Middle frontal gyrus (tissue), 1 donor: ENCODE results near the gene TMEM120A.

Source experiments
- DNase-seq: peaks from one replicate; pipeline ENCODE4 v3.0.0-alpha.2; 2015; ENCODE audit warnings: low spot score; ENCODE audit errors: extremely low spot score

The TMEM120A gene

GRCh38 chr7:75960372-75960771 lies 34.0 kb downstream of the TMEM120A start:
- no peak for DNase-seq

- DNase-seq = no peak
Measured at GRCh38 chr7:75958802-75959543, 35.4 kb downstream of the TMEM120A start.

DNA sequence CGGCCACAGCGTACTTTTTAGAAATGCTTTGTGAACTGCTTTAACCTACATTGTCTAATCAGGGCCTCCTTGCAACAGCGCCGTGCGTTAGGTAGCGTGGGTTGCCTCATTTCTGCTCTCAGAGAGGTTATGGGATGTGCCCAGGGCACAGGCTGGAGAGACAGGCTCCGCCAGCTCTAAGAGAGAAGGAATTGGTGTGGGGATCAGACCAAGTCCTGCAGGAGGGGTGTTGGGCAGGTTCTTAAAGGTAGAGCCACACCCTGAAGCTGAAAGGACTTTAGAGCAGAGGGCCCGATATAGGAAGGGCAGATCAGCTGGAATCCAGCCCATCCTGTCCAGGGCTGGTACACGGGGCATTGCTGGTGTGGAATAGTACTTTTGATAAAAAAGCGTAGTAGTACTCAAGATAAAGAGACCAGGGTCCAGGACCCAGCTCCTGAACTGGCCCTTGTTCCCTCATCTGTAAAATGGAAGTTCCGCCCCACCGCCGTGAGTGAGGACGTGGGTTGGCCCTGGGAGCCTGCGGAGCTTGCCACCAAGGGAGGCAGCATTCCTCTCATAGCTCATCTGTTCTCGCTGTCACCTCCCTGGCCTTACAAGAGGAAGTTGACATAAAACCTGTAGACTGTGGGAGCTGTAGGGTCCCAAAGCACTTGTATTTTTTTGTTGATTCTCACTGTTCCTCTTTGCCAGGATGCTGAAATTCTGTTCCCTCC lies 37.2 kb downstream of the TMEM120A start:
- DNase-seq = no peak

DNA sequence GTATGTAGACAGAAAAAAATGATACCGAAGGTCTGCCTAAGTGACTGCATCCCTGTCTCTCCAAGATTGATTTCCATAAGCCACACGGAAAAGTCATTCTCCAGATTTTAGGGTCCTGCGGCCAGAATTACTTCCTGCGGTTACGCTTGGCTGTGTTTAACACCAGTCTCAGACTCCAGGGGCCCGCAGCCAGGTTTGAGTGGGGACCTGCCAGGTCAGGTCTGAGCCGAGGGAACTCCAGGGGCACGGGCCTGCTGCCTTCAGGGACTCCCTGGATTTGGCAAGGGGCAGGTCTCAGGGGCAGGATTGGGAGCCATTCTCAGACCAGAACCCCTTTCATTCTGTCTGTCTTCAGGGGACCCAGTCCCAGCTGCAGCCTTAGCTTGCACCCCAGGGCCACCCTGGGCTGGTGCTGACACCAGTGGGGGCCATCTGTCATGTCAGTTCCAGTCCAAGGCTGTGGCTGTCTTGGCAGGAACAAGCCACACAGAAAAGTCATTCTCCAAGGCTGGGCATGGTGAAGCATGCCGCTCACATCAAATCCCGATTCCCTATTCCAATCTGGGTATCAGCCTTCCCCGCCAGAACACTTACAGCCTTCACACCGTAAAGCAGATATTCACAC lies 39.0 kb downstream of the TMEM120A start:
- DNase-seq = no peak

DNA sequence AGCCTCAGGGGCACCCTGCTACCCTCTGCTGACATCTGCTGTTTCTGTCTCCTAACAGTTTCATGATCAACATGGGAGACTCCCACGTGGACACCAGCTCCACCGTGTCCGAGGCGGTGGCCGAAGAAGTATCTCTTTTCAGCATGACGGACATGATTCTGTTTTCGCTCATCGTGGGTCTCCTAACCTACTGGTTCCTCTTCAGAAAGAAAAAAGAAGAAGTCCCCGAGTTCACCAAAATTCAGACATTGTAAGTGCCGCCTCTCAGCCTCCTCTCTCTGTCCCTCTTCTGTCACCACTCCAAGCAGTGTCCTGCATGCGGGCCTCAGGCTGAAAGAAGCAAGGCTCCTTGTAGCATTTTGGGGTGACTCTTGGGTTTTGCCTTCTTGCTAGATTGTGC lies 40.5 kb downstream of the TMEM120A start:
- no peak for DNase-seq

DNA sequence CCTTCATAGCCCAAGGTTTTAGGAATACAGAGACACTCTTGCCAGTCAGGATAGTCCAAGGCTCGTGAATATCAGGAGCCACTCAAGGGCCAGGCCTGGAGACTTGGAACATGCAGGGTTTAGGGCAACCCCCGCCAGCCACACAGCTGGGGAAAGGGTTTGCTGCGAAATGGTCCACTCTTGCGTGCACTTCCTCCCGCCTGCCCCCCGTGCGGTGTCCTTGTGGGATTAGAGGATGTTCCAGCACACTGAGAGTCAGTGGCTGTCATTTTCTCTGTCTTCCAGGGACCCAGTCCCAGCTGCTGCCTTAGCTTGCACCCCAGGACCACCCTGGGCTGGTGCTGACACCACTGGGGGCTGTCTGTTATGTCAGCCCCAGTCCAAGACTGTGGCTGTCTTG lies 41.0 kb downstream of the TMEM120A start:
- no peak for DNase-seq

- no peak for DNase-seq
Measured at GRCh38 chr7:75951506-75951905, 42.9 kb downstream of the TMEM120A start.

DNA sequence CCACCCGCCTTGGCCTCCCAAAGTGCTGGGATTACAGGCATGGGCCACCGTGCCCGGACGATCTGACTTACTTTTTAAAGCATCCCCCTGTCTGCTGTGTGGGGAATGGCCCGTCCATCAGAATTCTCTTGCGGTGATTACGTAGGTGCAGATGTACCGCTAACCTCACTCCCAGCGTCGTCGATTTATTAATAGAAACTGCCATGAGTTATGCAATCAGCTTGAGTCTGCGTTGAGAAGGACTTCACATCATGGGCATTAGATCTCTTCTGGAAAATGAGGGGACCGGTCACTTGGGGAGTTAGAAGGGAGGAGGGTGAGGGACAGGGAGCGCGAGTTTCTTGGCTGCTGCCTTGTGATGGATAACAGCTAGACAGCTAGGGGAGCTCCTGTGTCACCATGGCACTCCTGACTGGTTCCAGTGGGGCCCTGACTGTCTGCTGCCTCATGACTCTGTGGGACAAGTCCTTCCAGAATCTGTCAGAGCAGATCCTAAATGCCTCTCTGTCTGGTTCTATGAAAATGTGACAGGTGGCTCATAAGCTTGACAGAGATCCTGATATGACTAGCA lies 44.2 kb downstream of the TMEM120A start:
- DNase-seq = no peak

- DNase-seq = no peak
Measured at GRCh38 chr7:75948179-75948578, 46.2 kb downstream of the TMEM120A start.

DNA sequence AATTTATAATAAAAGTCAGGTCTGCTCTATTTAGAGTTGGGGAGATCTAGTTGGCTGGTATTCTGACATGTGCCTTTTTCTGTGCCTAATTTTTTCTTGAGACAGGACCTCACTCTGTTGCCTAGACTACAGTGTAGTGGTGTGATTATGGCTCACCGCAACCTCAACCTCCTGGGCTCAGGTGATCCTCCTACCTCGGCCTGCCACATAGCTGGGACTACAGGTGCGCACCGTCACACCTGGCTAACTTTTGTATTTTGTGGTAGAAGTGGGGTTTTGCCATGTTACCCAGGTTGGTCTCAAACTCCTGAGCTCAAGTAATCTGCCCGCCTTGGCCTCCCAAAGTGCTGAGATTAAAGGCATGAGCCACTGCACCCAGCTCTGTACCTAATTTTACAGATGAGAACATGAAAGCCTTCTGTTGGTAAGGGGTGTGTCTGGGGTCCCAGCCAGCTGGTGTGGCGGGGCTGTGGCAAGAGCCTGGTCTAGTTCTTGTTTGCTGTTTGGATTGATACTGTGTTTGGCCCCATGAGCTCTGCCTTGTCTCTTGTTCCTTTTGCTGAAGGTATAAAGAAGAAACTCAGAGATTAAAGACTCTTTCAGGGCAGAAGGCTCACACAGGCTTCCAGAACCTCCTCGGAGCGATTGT lies 48.1 kb downstream of the TMEM120A start:
- DNase-seq = no peak

- no peak for DNase-seq
Measured at GRCh38 chr7:75945297-75946168, 48.9 kb downstream of the TMEM120A start.

- DNase-seq = no peak
Measured at GRCh38 chr7:75944507-75944906, 49.9 kb downstream of the TMEM120A start.

DNA sequence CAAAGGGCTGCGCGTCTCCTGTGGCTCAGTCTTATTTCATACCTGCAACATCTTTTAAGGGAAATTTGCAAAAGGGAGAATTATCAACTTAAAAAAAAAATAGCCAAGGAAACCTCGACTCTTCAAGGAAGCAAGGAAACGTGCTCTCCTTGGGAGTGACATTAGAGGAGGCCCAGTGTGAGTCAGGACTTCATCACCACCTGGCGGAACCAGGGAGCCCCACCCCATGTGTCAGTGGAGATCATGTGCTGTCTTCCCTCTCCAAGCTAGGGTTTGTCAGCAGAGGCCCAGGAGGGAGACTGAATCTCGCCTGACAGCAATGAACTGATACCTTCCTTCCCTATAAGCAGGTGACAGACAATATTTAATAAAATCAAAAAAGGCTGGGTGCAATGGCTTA lies 50.5 kb downstream of the TMEM120A start:
- DNase-seq = no peak

- DNase-seq = no peak
Measured at GRCh38 chr7:75938921-75939320, 55.5 kb downstream of the TMEM120A start.

DNA sequence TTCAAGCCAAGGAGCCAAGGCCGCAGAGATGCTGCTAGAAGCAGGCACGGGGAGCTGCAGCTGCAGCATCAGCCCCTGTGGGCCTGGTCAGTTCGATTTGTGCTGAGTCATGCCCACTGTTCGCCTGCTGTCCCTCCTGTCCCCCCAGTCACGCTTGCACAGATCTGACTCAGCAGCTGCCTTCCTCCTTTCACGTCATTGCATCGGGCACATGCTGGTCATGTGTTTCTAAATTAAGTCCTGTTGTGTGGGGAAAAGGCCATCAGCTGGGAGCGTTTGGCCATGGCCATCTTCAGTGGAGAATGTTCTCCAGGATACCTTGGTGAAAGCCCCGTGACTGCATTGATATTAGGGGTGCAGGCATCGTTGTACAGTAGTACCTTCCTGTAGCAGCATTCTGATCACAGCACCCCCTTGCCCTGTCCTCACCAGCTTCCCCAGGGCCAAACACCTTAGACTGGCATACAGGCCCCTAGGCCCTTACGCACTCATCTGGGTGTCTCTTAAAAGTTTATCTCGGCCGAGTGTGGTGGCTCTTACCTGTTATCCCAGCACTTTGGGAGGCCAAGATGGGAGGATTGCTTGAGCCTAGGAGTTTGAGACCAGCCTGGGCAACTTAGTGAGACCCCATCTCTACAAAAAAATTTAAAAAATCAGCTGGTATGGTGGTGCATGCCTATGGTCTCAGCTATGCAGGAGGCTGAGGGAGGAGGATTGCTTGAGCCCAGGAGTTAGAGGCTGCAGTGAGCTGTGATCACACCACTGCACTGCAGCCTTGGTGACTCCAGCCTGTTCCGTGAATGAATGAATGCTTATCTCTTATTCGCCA lies 56.2 kb downstream of the TMEM120A start:
- DNase-seq = no peak
